HG02678 (cell line): ENCODE results near the gene GMPS.
"Not testable (repeated sequence)": the region's sequence is repeated elsewhere in the genome, so short reads cannot be mapped to it uniquely, and the experiment has no call there.

Experiments used
- ATAC-seq: cut with Tn5 transposase; IDR thresholded peaks from one replicate; pipeline ENCODE4 v1.9.1; 2021; ENCODE audit warnings: mild to moderate bottlenecking, moderate library complexity; ENCODE audit not compliant: unreplicated experiment

The GMPS gene

GRCh38 chr3:155938409-155938808 lies 68.0 kb downstream of the GMPS start:
- no peak for ATAC-seq

- no peak for ATAC-seq
These were observed 70.9 kb downstream of the GMPS start for GRCh38 chr3:155941354-155941753.

GRCh38 chr3:155944081-155944480 lies 73.6 kb downstream of the GMPS start:
- no peak for ATAC-seq

- ATAC-seq = no peak
These were observed 75.7 kb downstream of the GMPS start for GRCh38 chr3:155946178-155946577.

- ATAC-seq = no peak
These were observed 78.0 kb downstream of the GMPS start for GRCh38 chr3:155948476-155948875.

- ATAC-seq = no peak
These were observed 79.2 kb downstream of the GMPS start for GRCh38 chr3:155949453-155950217.

GRCh38 chr3:155956508-155957411 lies 86.3 kb downstream of the GMPS start:
- no peak for ATAC-seq

GRCh38 chr3:155957412-155957880 lies 87.0 kb downstream of the GMPS start:
- no peak for ATAC-seq

GRCh38 chr3:155958676-155959075 lies 88.2 kb downstream of the GMPS start:
- no peak for ATAC-seq

GRCh38 chr3:155960060-155960459 lies 89.6 kb downstream of the GMPS start:
- no peak for ATAC-seq

GRCh38 chr3:155961044-155961443 lies 90.6 kb downstream of the GMPS start:
- not testable (repeated sequence) for ATAC-seq

GRCh38 chr3:155963570-155963969 lies 93.1 kb downstream of the GMPS start:
- ATAC-seq = no peak

- no peak for ATAC-seq
These were observed 99.9 kb downstream of the GMPS start for GRCh38 chr3:155970398-155970797.

- no peak for ATAC-seq
These were observed 102.6 kb downstream of the GMPS start for GRCh38 chr3:155972885-155973584.

- ATAC-seq = no peak
These were observed 107.9 kb downstream of the GMPS start for GRCh38 chr3:155978324-155978723.

- no peak for ATAC-seq
These were observed 109.3 kb downstream of the GMPS start for GRCh38 chr3:155979746-155980145.

GRCh38 chr3:155981669-155982068 lies 111.2 kb downstream of the GMPS start:
- no peak for ATAC-seq

GRCh38 chr3:155983834-155984474 lies 113.5 kb downstream of the GMPS start:
- no peak for ATAC-seq

- no peak for ATAC-seq
These were observed 114.5 kb downstream of the GMPS start for GRCh38 chr3:155984791-155985417.

- ATAC-seq = no peak
These were observed 119.1 kb downstream of the GMPS start for GRCh38 chr3:155989536-155989935.
